HUDEP-2 (cell line): ENCODE measurements around the gene VMP1.
A peak's percentile ranks its signal among the peaks of the same experiment; 100 is the strongest.

Experiments used
- DNase-seq, 76 experiments: peaks; one replicate each; lab custom pipeline; 2025; ENCODE audit not compliant: unreplicated experiment in 76 of 76; lab: John Stamatoyannopoulos, UW

The VMP1 gene

GRCh38 chr17:59702304-59702703, 5.2 kb upstream of the VMP1 start:
- DNase-seq = peak in 4 of 76 experiments; percentile 10 to 20 (median 16)

- DNase-seq = no peak
These were observed 547 bp downstream of the VMP1 start for GRCh38 chr17:59707971-59708430.

- peak in 1 of 76 experiments; percentile 46 for DNase-seq
These were observed 4.5 kb downstream of the VMP1 start for GRCh38 chr17:59711936-59712335.

- DNase-seq = no peak
These were observed 5.4 kb downstream of the VMP1 start for GRCh38 chr17:59712862-59713261.

- DNase-seq = no peak
These were observed 6.8 kb downstream of the VMP1 start for GRCh38 chr17:59714255-59714654.

GRCh38 chr17:59716427-59716826, 9.0 kb downstream of the VMP1 start:
- DNase-seq = no peak

GRCh38 chr17:59719526-59719925, 12.1 kb downstream of the VMP1 start:
- DNase-seq = no peak

- no peak for DNase-seq
These were observed 15.2 kb downstream of the VMP1 start for GRCh38 chr17:59722623-59723022.

GRCh38 chr17:59723041-59723440, 15.6 kb downstream of the VMP1 start:
- DNase-seq = no peak

- no peak for DNase-seq
These were observed 16.2 kb downstream of the VMP1 start for GRCh38 chr17:59723607-59724006.

GRCh38 chr17:59725691-59726090, 18.2 kb downstream of the VMP1 start:
- DNase-seq = no peak

GRCh38 chr17:59727817-59728533, 20.5 kb downstream of the VMP1 start:
- no peak for DNase-seq

GRCh38 chr17:59730268-59730834, 22.9 kb downstream of the VMP1 start:
- DNase-seq = no peak

- no peak for DNase-seq
These were observed 26.2 kb downstream of the VMP1 start for GRCh38 chr17:59733697-59734096.

- DNase-seq = no peak
These were observed 26.8 kb downstream of the VMP1 start for GRCh38 chr17:59734226-59734625.

GRCh38 chr17:59737324-59737723, 29.9 kb downstream of the VMP1 start:
- DNase-seq = no peak

- no peak for DNase-seq
These were observed 36.4 kb downstream of the VMP1 start for GRCh38 chr17:59743842-59744241.

- DNase-seq = no peak
These were observed 37.6 kb downstream of the VMP1 start for GRCh38 chr17:59745040-59745439.

- peak in 12 of 76 experiments; percentile 4 to 37 (median 19) for DNase-seq
These were observed 39.5 kb downstream of the VMP1 start for GRCh38 chr17:59746849-59747445.

GRCh38 chr17:59748591-59748990, 41.1 kb downstream of the VMP1 start:
- DNase-seq = no peak

- no peak for DNase-seq
These were observed 44.5 kb downstream of the VMP1 start for GRCh38 chr17:59751955-59752413.

- DNase-seq = no peak
These were observed 45.0 kb downstream of the VMP1 start for GRCh38 chr17:59752446-59752845.
